Parathyroid adenoma (tissue), 2 donors: ENCODE data around the gene CYYR1.

ENCODE experiments used
- H2AFZ ChIP-seq: fragments of 300-600 bp; sonication (generic); one replicate; pipeline ENCODE4 v1.7.0; 2017; ENCODE audit warnings: antibody characterized with exemption, mild to moderate bottlenecking
- H3K27ac ChIP-seq: fragments of 300-600 bp; sonication (generic); one replicate; pipeline ENCODE4 v1.7.0; 2017
- H3K27me3 ChIP-seq: fragments of 300-600 bp; sonication (generic); one replicate; pipeline ENCODE4 v1.7.0; 2017; ENCODE audit warnings: low read length; ENCODE audit not compliant: control insufficient read depth, insufficient read depth
- H3K36me3 ChIP-seq: fragments of 300-600 bp; sonication (generic); one replicate; pipeline ENCODE4 v1.7.0; 2017; ENCODE audit warnings: low read length; ENCODE audit not compliant: control insufficient read depth, insufficient read depth
- H3K4me1 ChIP-seq: fragments of 300-600 bp; sonication (generic); one replicate; pipeline ENCODE4 v1.7.0; 2017; ENCODE audit warnings: control low read depth
- H3K4me2 ChIP-seq: fragments of 300-600 bp; sonication (generic); one replicate; pipeline ENCODE4 v1.7.0; 2017; ENCODE audit warnings: low read length
- H3K4me3 ChIP-seq: fragments of 300-600 bp; sonication (generic); one replicate; pipeline ENCODE4 v1.7.0; 2017; ENCODE audit warnings: low read depth, low read length
- H3K79me2 ChIP-seq: fragments of 300-600 bp; sonication (generic); one replicate; pipeline ENCODE4 v1.7.0; 2017; ENCODE audit warnings: control low read depth
- H3K9ac ChIP-seq: fragments of 300-600 bp; sonication (generic); one replicate; pipeline ENCODE4 v1.7.0; 2017; ENCODE audit warnings: mild to moderate bottlenecking
- H3K9me3 ChIP-seq: fragments of 300-600 bp; sonication (generic); one replicate; pipeline ENCODE4 v1.7.0; 2017; ENCODE audit warnings: low read length; ENCODE audit not compliant: control insufficient read depth
- TF ChIP-seq, protein P1 (sequence below): fragments of 300-600 bp; sonication (generic); IDR thresholded peaks from one replicate; pipeline ENCODE4 v1.7.0; 2017; ENCODE audit warnings: antibody characterized with exemption, mild to moderate bottlenecking
- donor health status: primary hyperparathyroidism.

CYYR1 gene

DNA sequence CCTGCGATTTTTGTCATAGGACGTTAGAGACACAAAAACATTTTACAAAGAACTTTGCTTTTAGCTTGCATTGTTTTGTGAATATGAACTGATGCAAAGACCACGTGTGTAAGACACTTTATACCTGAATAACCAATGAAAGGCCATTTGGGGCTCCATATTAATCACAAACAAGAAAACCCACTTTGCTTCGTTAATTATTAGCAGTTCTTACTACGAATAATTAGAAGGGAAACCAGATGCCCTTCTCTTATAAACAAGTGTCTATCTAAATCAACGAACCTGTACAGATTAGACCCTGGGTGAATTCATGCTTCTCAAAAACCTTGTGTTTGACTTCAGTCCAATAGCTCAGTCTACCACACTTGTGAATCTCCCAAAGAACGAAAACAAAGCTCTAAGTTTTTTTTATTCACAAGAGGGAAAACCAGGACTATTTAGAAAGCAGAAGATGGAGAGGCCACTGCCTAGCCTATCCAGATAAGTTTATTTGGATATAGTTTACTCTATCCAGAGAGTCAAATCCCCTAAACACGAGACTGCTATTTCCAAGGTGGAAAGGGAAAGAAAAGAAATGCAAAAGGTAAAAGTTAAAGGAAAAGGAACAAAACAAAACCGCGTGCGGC lies 897 bp downstream of the CYYR1 start:
- Histone ChIP-seq H3K36me3 (no peaks in the 10 kb centered on the region), H3K9ac (no peak overlapping the region), H3K4me3 (peak overlapping the region; percentile 64), H3K4me2 (peak overlapping the region; percentile 67), H3K27ac (no peak overlapping the region), H2AFZ (no peak overlapping the region), H3K27me3 (no peaks in the 10 kb centered on the region), H3K4me1 (no peaks in the 10 kb centered on the region), H3K79me2 (no peaks in the 10 kb centered on the region), H3K9me3 (peaks cover 2% of the 10 kb centered on the region)
- TF ChIP-seq, protein P1, sequence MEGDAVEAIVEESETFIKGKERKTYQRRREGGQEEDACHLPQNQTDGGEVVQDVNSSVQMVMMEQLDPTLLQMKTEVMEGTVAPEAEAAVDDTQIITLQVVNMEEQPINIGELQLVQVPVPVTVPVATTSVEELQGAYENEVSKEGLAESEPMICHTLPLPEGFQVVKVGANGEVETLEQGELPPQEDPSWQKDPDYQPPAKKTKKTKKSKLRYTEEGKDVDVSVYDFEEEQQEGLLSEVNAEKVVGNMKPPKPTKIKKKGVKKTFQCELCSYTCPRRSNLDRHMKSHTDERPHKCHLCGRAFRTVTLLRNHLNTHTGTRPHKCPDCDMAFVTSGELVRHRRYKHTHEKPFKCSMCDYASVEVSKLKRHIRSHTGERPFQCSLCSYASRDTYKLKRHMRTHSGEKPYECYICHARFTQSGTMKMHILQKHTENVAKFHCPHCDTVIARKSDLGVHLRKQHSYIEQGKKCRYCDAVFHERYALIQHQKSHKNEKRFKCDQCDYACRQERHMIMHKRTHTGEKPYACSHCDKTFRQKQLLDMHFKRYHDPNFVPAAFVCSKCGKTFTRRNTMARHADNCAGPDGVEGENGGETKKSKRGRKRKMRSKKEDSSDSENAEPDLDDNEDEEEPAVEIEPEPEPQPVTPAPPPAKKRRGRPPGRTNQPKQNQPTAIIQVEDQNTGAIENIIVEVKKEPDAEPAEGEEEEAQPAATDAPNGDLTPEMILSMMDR: no peak

DNA sequence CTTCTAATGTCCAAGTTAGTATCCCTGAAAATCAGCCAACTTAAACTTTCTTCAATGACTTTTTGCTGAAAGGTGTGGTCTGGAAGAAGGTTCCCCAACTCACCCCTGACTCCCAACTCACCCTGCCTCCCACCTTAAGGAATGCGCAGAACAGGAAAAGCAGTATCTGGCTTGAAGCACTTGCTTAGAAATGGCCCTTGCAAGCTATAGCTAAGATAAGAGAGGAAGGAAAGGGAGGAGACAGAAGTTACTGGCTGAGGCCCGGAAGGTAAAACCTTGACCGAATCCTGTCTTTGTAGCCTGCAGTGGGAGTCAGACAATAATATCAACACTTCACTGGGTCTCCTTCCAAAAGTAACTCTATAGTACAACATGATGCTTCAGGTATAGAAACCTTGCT lies 2.9 kb downstream of the CYYR1 start:
- Histone ChIP-seq H3K4me2 (no peak overlapping the region), H3K9me3 (peaks cover 2% of the 10 kb centered on the region), H3K27ac (peak overlapping the region; percentile 45), H3K79me2 (no peaks in the 10 kb centered on the region), H3K9ac (no peak overlapping the region), H3K27me3 (no peaks in the 10 kb centered on the region), H2AFZ (no peak overlapping the region), H3K4me3 (no peak overlapping the region), H3K36me3 (no peaks in the 10 kb centered on the region), H3K4me1 (no peaks in the 10 kb centered on the region)
- TF ChIP-seq, protein P1: no peak

DNA sequence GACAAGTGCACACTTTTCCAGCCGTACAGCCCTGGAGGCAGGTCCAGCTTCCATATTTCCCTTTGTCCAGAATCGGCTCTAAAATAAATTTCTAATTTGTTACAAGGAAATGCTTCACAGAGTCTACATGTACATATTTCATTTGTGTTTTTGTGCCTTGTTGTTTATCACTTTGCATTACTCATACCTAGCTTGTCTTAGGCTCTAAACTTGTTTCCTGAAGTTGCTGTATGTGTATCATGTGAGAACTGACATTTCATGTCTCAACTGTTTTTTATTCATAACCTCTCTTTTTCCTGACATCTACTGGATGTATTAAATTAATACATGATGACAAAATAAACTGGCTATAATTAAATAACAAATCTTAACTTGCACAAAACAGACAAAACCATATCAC lies 7.5 kb downstream of the CYYR1 start:
- Histone ChIP-seq H3K79me2 (no peaks in the 10 kb centered on the region), H3K4me1 (no peaks in the 10 kb centered on the region), H3K27me3 (no peaks in the 10 kb centered on the region), H3K36me3 (no peaks in the 10 kb centered on the region), H3K9ac (no peak overlapping the region), H3K4me3 (no peak overlapping the region), H3K4me2 (no peak overlapping the region), H3K9me3 (no peaks in the 10 kb centered on the region), H3K27ac (peak overlapping the region; percentile 42), H2AFZ (no peak overlapping the region)
- TF ChIP-seq, protein P1: no peak

DNA sequence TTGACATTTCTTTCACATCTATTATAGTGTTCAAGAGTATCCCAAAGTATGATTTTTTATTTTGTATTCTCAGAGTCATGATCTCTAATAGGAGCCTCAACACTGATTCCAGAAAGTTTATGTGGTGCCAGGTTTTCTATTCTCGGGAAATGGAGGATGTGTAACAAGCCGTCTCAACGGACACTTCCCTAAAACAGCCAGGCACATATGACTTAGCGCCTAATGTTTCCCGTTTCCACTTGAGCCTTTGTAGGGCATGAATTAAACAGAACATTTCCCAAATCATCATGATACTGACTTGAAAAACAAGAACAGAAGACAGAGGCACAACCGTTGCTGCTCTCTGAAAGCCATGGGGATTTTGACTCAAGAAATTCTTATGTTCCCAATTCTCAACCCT lies 8.0 kb downstream of the CYYR1 start:
- H3K36me3 ChIP-seq: no peaks in the 10 kb centered on the region
- no peaks in the 10 kb centered on the region for H3K79me2 ChIP-seq
- H3K4me3 ChIP-seq: no peak overlapping the region
- H3K4me1 ChIP-seq: no peaks in the 10 kb centered on the region
- H3K9ac ChIP-seq: no peak overlapping the region
- H3K9me3 ChIP-seq: no peaks in the 10 kb centered on the region
- no peak overlapping the region for H3K4me2 ChIP-seq
- H2AFZ ChIP-seq: no peak overlapping the region
- peak overlapping the region; percentile 42 for H3K27ac ChIP-seq
- TF ChIP-seq, protein P1: no peak
- no peaks in the 10 kb centered on the region for H3K27me3 ChIP-seq

DNA sequence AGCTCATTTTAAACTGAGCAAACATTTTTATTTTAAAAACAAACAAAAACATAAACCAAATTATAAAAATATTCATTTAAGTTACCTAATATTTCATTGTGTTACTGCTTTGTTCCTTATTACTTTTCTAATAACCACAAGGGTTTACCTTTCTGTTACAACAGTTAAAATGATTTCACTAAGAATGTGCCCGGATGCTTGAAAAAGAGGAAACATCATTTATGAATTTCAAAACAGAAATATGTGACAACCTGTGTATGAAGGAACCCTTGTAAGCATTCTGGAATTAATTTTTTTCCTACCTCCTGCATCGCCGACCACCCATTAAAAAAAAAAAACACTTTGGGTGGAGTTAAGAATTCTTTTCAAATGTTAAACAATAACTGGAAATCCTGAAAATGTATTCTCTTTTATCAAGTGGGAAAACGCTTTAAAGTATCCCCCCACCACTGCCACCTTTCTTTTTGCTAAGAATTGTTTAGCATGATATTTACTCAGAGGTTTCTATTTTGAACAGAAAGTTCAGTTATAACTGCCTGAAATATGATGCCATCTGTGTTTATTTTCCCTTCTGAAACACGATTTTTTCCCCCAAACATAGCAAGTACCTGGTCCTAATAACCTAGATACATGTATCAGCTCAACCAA lies 9.1 kb downstream of the CYYR1 start:
- Histone ChIP-seq H3K27me3 (no peaks in the 10 kb centered on the region), H3K27ac (no peak overlapping the region), H2AFZ (no peak overlapping the region), H3K79me2 (no peaks in the 10 kb centered on the region), H3K4me3 (no peak overlapping the region), H3K9ac (no peak overlapping the region), H3K4me2 (no peak overlapping the region), H3K36me3 (no peaks in the 10 kb centered on the region), H3K9me3 (no peaks in the 10 kb centered on the region), H3K4me1 (no peaks in the 10 kb centered on the region)
- TF ChIP-seq, protein P1: no peak
